Osteocyte (in vitro differentiated cells): ENCODE data around the gene NFYA. TPM values are rescaled to one million over a fixed set of nuclear protein-coding genes. Genes with fewer than 3 reads are reported as not detected.

ENCODE experiments used
- DNase-seq: peaks from one replicate; pipeline ENCODE4 v3.0.0; 2021; ENCODE audit warnings: mixed read lengths; ENCODE audit not compliant: unreplicated experiment; ENCODE audit errors: extremely low spot score
- H3K27ac Mint-ChIP-seq: one replicate; pipeline ENCODE4 v1.8.0; 2021; ENCODE audit warnings: mild to moderate bottlenecking, mixed read lengths; ENCODE audit not compliant: unreplicated experiment
- H3K27me3 Mint-ChIP-seq: one replicate; pipeline ENCODE4 v1.8.0; 2021; ENCODE audit warnings: mixed read lengths; ENCODE audit not compliant: unreplicated experiment
- H3K36me3 Mint-ChIP-seq: one replicate; pipeline ENCODE4 v1.8.0; 2021; ENCODE audit warnings: mixed read lengths; ENCODE audit not compliant: unreplicated experiment
- H3K4me1 Mint-ChIP-seq: one replicate; pipeline ENCODE4 v1.8.0; 2021; ENCODE audit warnings: mixed read lengths; ENCODE audit not compliant: unreplicated experiment
- H3K4me3 Mint-ChIP-seq: one replicate; pipeline ENCODE4 v1.8.0; 2021; ENCODE audit warnings: mild to moderate bottlenecking, moderate library complexity, mixed read lengths; ENCODE audit not compliant: unreplicated experiment
- H3K9me3 Mint-ChIP-seq: one replicate; pipeline ENCODE4 v1.8.0; 2021; ENCODE audit warnings: mixed read lengths; ENCODE audit not compliant: unreplicated experiment
- total RNA-seq: library from RNA; stranded (reverse); gene quantifications from 2 replicates; pipeline ENCODE4 v1.2.1, GENCODE V29; 2021
- TF ChIP-seq, protein P1 (sequence below): fragments of 200-600 bp; sonication (generic); IDR thresholded peaks from 2 replicates; pipeline ENCODE4 v1.5.0; 2021; ENCODE audit warnings: antibody characterized with exemption, mild to moderate bottlenecking, moderate library complexity

Gene NFYA
- total RNA-seq, 1 donor from 2014 or later: 26.9 TPM

DNA sequence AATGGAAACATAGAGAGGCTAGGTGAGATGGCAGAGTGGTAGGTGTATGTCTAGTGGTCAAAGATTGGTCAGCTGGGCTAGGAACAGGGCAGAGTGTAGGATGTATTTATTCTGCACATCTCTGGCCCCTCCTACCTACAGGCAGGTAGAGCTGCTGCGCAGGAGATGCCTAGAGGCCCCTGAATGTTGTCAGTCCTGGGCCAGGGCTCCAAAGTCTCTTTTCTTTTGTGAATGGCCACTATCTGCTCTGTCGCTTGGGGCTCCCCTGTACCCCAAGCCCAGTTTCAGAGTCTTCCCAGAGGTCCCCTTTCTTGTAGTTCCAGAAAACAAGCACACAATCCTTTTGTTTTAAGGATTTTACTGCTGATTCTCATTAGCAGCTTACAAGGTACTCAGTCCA is 25.5 kb upstream of the NFYA start:
- no peak for DNase-seq
- Mint-ChIP-seq H3K4me1 (peaks cover 12% of the 10 kb centered on the region), H3K27ac (no peak overlapping the region), H3K36me3 (no peaks in the 10 kb centered on the region), H3K9me3 (no peaks in the 10 kb centered on the region), H3K4me3 (no peak overlapping the region), H3K27me3 (peaks cover 11% of the 10 kb centered on the region)
- TF ChIP-seq, protein P1, sequence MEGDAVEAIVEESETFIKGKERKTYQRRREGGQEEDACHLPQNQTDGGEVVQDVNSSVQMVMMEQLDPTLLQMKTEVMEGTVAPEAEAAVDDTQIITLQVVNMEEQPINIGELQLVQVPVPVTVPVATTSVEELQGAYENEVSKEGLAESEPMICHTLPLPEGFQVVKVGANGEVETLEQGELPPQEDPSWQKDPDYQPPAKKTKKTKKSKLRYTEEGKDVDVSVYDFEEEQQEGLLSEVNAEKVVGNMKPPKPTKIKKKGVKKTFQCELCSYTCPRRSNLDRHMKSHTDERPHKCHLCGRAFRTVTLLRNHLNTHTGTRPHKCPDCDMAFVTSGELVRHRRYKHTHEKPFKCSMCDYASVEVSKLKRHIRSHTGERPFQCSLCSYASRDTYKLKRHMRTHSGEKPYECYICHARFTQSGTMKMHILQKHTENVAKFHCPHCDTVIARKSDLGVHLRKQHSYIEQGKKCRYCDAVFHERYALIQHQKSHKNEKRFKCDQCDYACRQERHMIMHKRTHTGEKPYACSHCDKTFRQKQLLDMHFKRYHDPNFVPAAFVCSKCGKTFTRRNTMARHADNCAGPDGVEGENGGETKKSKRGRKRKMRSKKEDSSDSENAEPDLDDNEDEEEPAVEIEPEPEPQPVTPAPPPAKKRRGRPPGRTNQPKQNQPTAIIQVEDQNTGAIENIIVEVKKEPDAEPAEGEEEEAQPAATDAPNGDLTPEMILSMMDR: no peak

DNA sequence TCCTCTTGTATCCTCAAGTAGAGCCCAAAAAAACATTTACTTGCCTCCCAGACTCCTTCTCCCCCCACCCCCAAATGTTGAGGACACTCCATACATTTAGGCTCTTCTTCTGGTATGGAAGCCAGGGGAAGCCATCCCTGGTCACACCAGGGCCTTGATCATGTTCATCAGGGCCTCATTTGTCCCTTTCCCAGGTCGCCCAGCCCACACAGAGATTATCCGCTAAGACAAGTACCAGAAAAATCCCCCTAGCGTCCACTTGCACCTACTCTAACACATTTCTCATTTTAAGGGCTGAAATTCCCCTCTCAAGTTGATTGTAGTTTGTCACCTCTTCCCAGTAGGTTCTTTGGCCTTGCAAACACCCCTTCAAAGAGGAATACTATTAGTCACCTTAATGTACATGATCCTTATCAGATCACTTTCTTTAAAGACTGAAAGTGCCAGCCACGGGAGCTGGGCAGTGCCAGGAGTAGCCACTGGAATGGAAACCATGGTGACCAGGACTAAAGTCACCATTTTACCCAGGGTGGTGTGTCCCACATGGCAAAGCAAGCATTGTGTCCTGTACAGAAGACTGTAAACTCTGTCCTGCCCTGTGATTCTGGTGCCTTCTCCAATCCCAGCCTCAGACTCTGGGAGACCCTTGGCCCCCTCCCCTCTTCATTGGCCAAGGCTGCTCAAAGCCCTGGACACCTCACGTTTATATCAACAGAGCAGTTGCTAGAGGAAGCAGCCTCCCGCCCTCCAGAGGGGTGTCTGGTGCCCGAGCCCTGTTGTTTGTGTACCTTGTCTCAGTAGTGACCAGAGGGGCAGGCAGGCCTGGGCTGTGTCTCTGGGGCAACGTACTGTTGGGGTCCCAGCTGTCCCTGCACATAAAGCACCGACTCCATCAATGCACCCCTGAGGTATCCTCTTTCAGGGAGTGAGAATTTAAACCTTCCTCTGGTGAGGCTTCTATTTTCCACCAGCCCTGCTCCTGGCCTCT is 24.7 kb upstream of the NFYA start:
- H3K27me3 Mint-ChIP-seq: peaks cover 11% of the 10 kb centered on the region
- no peaks in the 10 kb centered on the region for H3K9me3 Mint-ChIP-seq
- H3K4me3 Mint-ChIP-seq: no peak overlapping the region
- H3K27ac Mint-ChIP-seq: no peak overlapping the region
- H3K36me3 Mint-ChIP-seq: no peaks in the 10 kb centered on the region
- TF ChIP-seq, protein P1: no peak
- peaks cover 12% of the 10 kb centered on the region for H3K4me1 Mint-ChIP-seq
- no peak for DNase-seq

DNA sequence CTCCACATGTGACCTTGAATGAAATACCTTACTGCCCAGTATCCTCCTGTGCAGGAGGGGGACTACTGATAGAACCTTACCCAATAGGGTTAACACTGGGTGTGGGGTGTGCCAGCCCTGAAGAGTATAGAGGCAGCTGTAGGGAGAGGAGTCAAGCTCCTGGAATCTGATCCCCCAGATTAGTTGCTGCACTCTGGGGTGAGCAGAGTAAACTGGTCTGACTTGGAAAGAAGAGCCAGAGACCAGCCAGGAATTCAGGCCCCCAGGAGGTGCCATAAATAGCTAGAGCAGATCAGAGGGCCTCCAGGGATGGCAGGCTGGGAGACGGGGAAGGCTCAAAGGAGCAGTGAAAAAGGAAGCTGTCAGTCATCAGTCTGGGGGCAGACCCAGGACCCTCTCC is 23.3 kb upstream of the NFYA start:
- peaks cover 11% of the 10 kb centered on the region for H3K27me3 Mint-ChIP-seq
- no peak for DNase-seq
- peaks cover 12% of the 10 kb centered on the region for H3K4me1 Mint-ChIP-seq
- TF ChIP-seq, protein P1: no peak
- no peak overlapping the region for H3K4me3 Mint-ChIP-seq
- H3K36me3 Mint-ChIP-seq: no peaks in the 10 kb centered on the region
- no peaks in the 10 kb centered on the region for H3K9me3 Mint-ChIP-seq
- H3K27ac Mint-ChIP-seq: peak overlapping the region; percentile 39

DNA sequence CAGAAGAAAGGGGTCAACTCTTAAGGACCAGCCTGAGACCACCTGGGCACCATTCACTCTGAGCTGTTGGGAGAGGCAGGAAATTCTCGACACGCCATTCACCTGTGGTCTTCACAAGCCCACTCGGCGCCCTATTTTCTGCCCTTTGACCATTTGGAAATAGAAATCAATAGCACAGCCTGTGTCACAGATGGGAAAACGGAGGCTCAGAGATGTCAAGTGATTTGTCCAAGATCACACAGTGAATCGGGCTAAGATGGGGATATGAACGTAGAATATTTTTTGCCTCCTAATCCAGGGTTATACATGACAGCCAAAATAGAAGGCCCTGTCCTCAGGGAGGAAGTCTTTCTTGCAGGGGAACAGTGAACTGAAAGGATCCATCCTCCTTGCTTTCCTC is 22.8 kb upstream of the NFYA start:
- H3K36me3 Mint-ChIP-seq: no peaks in the 10 kb centered on the region
- DNase-seq: no peak
- H3K9me3 Mint-ChIP-seq: no peaks in the 10 kb centered on the region
- no peak overlapping the region for H3K4me3 Mint-ChIP-seq
- peaks cover 11% of the 10 kb centered on the region for H3K27me3 Mint-ChIP-seq
- H3K27ac Mint-ChIP-seq: no peak overlapping the region
- TF ChIP-seq, protein P1: no peak
- peaks cover 12% of the 10 kb centered on the region for H3K4me1 Mint-ChIP-seq

DNA sequence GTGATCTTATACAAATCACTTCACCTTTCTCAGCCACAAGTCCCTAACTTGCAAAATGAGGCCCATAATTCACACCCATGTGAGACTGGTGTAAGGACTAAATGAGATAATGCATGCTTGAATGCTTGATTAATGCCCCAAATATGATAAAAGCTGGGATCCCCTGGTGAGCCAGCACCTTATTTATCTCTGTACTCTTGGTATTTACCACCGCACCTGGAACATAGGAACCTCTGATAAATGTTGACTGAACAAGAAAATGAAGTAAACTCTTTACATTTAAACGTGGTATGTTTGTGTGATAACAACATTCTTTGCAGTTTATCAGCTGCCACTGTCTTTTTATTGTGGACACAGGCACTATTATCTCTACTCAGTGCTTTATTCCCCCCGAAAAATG is 22.2 kb upstream of the NFYA start:
- peaks cover 11% of the 10 kb centered on the region for H3K27me3 Mint-ChIP-seq
- H3K36me3 Mint-ChIP-seq: no peaks in the 10 kb centered on the region
- TF ChIP-seq, protein P1: no peak
- no peaks in the 10 kb centered on the region for H3K9me3 Mint-ChIP-seq
- DNase-seq: no peak
- H3K4me1 Mint-ChIP-seq: peaks cover 12% of the 10 kb centered on the region
- no peak overlapping the region for H3K4me3 Mint-ChIP-seq
- no peak overlapping the region for H3K27ac Mint-ChIP-seq
